ENCODE measurements around the gene SPRYD3.

SPRYD3 gene, protein sequence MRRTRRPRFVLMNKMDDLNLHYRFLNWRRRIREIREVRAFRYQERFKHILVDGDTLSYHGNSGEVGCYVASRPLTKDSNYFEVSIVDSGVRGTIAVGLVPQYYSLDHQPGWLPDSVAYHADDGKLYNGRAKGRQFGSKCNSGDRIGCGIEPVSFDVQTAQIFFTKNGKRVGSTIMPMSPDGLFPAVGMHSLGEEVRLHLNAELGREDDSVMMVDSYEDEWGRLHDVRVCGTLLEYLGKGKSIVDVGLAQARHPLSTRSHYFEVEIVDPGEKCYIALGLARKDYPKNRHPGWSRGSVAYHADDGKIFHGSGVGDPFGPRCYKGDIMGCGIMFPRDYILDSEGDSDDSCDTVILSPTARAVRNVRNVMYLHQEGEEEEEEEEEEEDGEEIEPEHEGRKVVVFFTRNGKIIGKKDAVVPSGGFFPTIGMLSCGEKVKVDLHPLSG

DNA sequence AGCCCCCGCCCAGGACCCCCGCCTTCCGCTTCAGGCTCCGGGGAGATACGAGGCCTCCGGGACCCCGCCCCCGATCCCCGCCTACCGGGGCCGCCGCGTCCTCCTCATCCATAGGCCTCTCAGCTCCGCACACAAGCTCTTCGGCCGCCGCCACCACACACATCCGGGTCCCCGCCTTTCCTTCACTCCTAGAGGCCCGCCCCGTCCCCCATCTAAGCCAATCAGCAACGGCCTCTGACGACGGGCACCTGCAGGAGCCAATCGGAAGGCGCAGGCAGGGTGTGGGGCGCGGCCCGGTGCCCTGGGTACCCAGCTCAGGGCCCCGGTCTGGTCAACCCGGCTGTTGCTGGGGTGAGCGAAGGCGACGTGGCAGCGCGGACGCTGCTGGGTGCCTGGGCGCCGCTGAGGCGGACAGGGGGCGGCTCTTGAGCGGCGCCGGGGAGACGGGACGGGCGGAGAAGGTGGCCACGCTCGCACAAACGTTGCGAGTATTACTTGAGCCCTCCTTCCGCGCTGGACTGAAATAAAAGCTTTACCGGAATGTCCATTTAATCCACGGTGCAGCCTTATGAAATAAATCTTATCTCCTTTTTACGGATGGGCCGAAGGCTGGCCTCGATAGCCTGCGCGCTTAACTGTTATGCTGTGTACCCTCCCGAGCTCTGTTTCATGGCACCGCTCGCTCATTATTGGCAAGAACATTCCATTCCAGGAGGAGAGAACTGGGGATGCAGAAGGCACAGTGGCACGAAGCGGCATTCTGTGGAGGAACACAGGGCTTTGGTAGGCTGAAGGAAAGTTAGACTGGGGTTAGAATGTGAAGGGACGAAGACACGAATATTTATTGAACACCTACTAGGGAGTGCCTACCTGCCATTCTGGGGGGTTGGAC is at the start of gene SPRYD3:
Gene SPRYD3, minus strand, starts transcription at position 165 of the 892 bp plus-strand sequence. Its CDS starts 57 bp downstream, at position 108.
- TF ChIP-seq CTCF (conservative IDR thresholded peaks at IDR 0.05) (no peak), ZFX (IDR thresholded peaks at IDR 0.05) (peak; percentile 38; the same call in 1 of the 2 replicates)
- peak within 1 kb of the TSS; percentile 82 for H3K27ac ChIP-seq

- TF ChIP-seq ZFX (IDR thresholded peaks at IDR 0.05): no peak
- TF ChIP-seq CTCF (conservative IDR thresholded peaks at IDR 0.05): no peak
- H3K27ac ChIP-seq: no peak overlapping the region
These were observed 48.0 kb upstream of the SPRYD3 start for GRCh38 chr12:53127169-53127568.

GRCh38 chr12:53124352-53124723 is 45.1 kb upstream of the SPRYD3 start:
- no peak overlapping the region for H3K27ac ChIP-seq
- TF ChIP-seq ZFX (IDR thresholded peaks at IDR 0.05) (no peak), CTCF (conservative IDR thresholded peaks at IDR 0.05) (no peak)

- no peak for TF ChIP-seq ZFX (IDR thresholded peaks at IDR 0.05)
- no peak for TF ChIP-seq CTCF (conservative IDR thresholded peaks at IDR 0.05)
These were observed 44.6 kb upstream of the SPRYD3 start for GRCh38 chr12:53123578-53124351.

DNA sequence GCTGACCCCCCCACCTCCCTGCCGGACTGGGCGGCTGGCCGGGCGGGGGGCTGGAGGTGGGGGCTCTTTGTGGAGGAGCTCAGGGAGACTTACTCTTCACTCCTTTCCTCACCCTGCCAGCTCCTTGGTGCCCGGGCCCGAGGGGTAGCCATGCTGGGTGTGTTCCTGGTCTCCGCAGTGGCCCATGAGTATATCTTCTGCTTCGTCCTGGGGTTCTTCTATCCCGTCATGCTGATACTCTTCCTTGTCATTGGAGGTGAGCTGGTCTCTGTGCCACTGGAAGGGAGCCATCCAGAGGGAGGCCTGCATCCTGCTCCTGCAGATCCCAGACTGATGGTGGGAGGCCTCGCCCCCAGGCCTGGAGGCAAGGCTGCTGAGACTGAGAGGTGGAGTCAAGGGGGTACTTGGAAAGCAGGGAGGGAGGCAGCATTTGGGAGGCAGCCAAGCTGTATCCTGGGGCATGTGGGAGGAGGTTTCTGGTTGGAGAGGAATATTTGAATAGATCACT is 43.8 kb upstream of the SPRYD3 start:
- TF ChIP-seq ZFX (IDR thresholded peaks at IDR 0.05) (no peak), CTCF (conservative IDR thresholded peaks at IDR 0.05) (no peak)
- H3K27ac ChIP-seq: no peak overlapping the region

More at GRCh38 chr12:53123578-53124351, 44.6 kb upstream of the SPRYD3 start:
- no peak overlapping the region for H3K27ac ChIP-seq

DNA sequence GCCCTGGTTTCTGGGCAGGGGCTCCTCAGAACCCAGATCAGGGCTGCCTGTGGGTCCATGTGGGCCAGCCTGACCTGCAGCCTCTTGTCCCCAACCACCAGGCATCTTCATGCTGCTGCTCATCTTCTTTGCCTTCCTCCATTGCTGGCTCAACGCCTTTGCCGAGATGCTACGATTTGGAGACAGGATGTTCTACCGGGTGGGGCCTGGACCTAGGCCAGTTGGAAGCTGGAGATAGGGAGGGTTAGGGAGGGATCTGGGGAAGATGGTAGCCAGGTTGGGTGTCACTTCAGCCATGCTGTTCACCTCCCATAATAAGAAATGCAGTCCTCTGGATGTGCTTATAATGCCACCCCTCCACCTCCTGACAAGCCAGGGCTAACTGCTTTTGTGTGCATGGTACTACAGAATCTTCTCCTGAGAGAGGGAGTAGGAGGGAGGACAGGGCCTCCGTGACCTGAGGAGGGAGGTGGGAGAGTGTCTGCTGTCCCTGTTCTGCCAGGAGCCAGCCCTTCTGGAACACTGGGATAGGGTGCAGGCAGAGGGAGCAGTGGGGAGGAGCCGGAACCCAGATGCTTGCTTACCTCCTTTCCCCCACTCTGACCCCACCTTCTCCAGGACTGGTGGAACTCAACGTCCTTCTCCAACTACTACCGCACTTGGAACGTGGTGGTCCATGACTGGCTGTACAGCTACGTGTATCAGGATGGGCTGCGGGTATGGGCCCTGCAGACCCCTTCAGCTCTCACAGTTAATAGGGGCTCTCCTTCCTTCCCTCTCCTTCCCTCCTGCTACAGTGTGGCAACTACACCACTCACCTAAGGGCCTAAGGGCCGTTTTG is 41.7 kb upstream of the SPRYD3 start:
- no peak for TF ChIP-seq CTCF (conservative IDR thresholded peaks at IDR 0.05)
- TF ChIP-seq ZFX (IDR thresholded peaks at IDR 0.05): no peak
- H3K27ac ChIP-seq: no peak overlapping the region

Measured in C4-2B (cell line).